OCI-LY7 (cell line): ENCODE measurements around the gene RNF130. TPM values are rescaled to one million over a fixed set of nuclear protein-coding genes. Genes with fewer than 3 reads are reported as not detected.

Source experiments
- BruUV-seq: library from RNA; stranded (reverse); fragments of 400-500 nt; replicated peaks from 2 replicates; lab custom pipeline; 2021; lab: Mats Ljungman, UMichigan
- CTCF ChIA-PET: fragments of 300-600 bp; sonication (Branson Sonifier 250); formaldehyde crosslinking; loops from one replicate; lab custom pipeline; 2022; ENCODE audit warnings: antibody characterized with exemption; ENCODE audit not compliant: unreplicated experiment; lab: Charles Lee
- POLR2A ChIA-PET: fragments of 300-600 bp; sonication (Branson Sonifier 250); formaldehyde crosslinking; loops from one replicate; lab custom pipeline; 2022; ENCODE audit warnings: antibody characterized with exemption; lab: Charles Lee
- DNase-seq: peaks from one replicate; pipeline ENCODE4 v3.0.0-alpha.2; 2015; ENCODE audit warnings: low spot score
- H2AFZ ChIP-seq: fragments of 200-600 bp; sonication (generic), shearing (Covaris generic); 2 replicates; pipeline ENCODE4 v1.6.1; 2014; ENCODE audit warnings: mild to moderate bottlenecking, antibody characterized with exemption, low read length, moderate library complexity
- H3K27ac ChIP-seq: fragments of 200-600 bp; sonication (generic); 2 replicates; pipeline ENCODE4 v1.5.1; 2014; ENCODE audit warnings: mixed run types, low read depth, mild to moderate bottlenecking, moderate library complexity, low read length, inconsistent platforms; ENCODE audit not compliant: poor library complexity, severe bottlenecking
- H3K36me3 ChIP-seq: fragments of 200-600 bp; sonication (generic); 2 replicates; pipeline ENCODE4 v1.6.1; 2014; ENCODE audit warnings: mild to moderate bottlenecking, antibody characterized with exemption, low read length, moderate library complexity, mixed read lengths; ENCODE audit not compliant: insufficient read depth
- H3K4me1 ChIP-seq: fragments of 200-600 bp; sonication (generic); 2 replicates; pipeline ENCODE4 v1.5.1; 2014; ENCODE audit warnings: mild to moderate bottlenecking, low read length; ENCODE audit not compliant: insufficient read depth, poor library complexity, severe bottlenecking
- H3K4me2 ChIP-seq: fragments of 200-600 bp; sonication (generic); 2 replicates; pipeline ENCODE4 v1.6.1; 2014; ENCODE audit warnings: mild to moderate bottlenecking, low read length
- H3K4me3 ChIP-seq: fragments of 200-600 bp; sonication (generic); 2 replicates; pipeline ENCODE4 v1.5.1; 2014; ENCODE audit warnings: mild to moderate bottlenecking, low read depth, low read length; ENCODE audit not compliant: poor library complexity, severe bottlenecking
- H3K79me2 ChIP-seq: fragments of 200-600 bp; sonication (generic); 2 replicates; pipeline ENCODE4 v1.6.1; 2016; ENCODE audit warnings: low read depth, mild to moderate bottlenecking, low read length, moderate library complexity, mixed read lengths; ENCODE audit not compliant: insufficient read depth
- H3K9me2 ChIP-seq: fragments of 200-600 bp; sonication (generic); 2 replicates; pipeline ENCODE4 v1.6.1; 2016; ENCODE audit warnings: mild to moderate bottlenecking, low read length, mixed read lengths; ENCODE audit not compliant: insufficient read depth
- H3K9me3 ChIP-seq: fragments of 200-600 bp; sonication (generic); 2 replicates; pipeline ENCODE4 v1.6.1; 2014; ENCODE audit warnings: mild to moderate bottlenecking, mixed run types, low read length, mixed read lengths
- H4K20me1 ChIP-seq: fragments of 200-600 bp; sonication (generic); 2 replicates; pipeline ENCODE4 v1.6.1; 2014; ENCODE audit warnings: mild to moderate bottlenecking, antibody characterized with exemption, low read length, moderate library complexity, mixed read lengths; ENCODE audit not compliant: insufficient read depth
- EZH2phosphoT487 ChIP-seq: fragments of 200-600 bp; sonication (generic); IDR thresholded peaks from 2 replicates; pipeline ENCODE4 v1.6.1; 2018; ENCODE audit warnings: low read depth, borderline replicate concordance, mild to moderate bottlenecking, mixed run types, antibody characterized with exemption, low read length, moderate library complexity, mixed read lengths
- intact Hi-C: fragments of 100-400 bp; cut with micrococcal nuclease; formaldehyde crosslinking; loops from one replicate; pipeline ENCODE4 v1.10.0; 2022; ENCODE audit not compliant: unreplicated experiment
- total RNA-seq, 2 experiments: library from RNA; depleted of rRNA in 1 of 2; stranded (reverse); fragments of >200 nt in 1 of 2; shearing (Covaris generic) in 1 of 2; gene quantifications; 2 replicates each; pipeline ENCODE4 v1.2.3, GENCODE V29; 2014 to 2022
- TF ChIP-seq, protein P1 (sequence below): fragments of 200-600 bp; sonication (generic); conservative IDR thresholded peaks from 2 replicates; pipeline ENCODE4 v1.5.1; 2014; ENCODE audit warnings: mild to moderate bottlenecking, antibody characterized with exemption, low read length, moderate library complexity, mixed read lengths

Gene RNF130
- total RNA-seq, 2 experiments from 2014 or later = 0.16 TPM; not detected in 1

DNA sequence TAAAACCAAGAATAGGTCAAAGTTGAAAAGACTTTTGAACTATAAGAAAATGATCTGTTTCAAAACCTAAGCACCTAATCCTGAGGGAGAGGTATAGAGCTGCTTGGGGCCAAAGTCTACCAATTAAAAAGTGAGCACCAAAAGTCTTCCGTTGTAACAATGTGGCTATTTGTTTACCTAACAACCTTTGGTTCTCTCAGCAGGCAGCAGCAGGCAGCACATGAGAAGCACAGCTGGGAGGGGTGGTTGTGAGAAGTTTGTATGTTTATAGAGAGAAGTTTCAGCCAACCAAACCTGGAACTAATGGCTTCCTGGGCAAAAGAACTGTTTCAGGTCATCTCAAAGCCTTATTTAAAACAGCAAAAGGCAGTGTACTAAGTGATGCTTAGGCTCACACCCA, 104.1 kb downstream of the RNF130 start:
- POLR2A ChIA-PET = no interaction called here
- Histone ChIP-seq H2AFZ (no peak overlapping the region), H3K9me3 (no peaks in the 10 kb centered on the region), H3K4me3 (no peak overlapping the region), H3K36me3 (no peaks in the 10 kb centered on the region), H3K9me2 (no peaks in the 10 kb centered on the region), H3K79me2 (no peaks in the 10 kb centered on the region), H3K4me2 (no peak overlapping the region), H4K20me1 (no peaks in the 10 kb centered on the region), H3K4me1 (peaks cover 31% of the 10 kb centered on the region), H3K27ac (no peak overlapping the region)
- no TSS peak for BruUV-seq
- TF ChIP-seq, protein P1, sequence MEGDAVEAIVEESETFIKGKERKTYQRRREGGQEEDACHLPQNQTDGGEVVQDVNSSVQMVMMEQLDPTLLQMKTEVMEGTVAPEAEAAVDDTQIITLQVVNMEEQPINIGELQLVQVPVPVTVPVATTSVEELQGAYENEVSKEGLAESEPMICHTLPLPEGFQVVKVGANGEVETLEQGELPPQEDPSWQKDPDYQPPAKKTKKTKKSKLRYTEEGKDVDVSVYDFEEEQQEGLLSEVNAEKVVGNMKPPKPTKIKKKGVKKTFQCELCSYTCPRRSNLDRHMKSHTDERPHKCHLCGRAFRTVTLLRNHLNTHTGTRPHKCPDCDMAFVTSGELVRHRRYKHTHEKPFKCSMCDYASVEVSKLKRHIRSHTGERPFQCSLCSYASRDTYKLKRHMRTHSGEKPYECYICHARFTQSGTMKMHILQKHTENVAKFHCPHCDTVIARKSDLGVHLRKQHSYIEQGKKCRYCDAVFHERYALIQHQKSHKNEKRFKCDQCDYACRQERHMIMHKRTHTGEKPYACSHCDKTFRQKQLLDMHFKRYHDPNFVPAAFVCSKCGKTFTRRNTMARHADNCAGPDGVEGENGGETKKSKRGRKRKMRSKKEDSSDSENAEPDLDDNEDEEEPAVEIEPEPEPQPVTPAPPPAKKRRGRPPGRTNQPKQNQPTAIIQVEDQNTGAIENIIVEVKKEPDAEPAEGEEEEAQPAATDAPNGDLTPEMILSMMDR = no peak
- no peak for TF ChIP-seq EZH2phosphoT487
- intact Hi-C loops = no loop called here
- CTCF ChIA-PET = no interaction called here
- no peak for DNase-seq

DNA sequence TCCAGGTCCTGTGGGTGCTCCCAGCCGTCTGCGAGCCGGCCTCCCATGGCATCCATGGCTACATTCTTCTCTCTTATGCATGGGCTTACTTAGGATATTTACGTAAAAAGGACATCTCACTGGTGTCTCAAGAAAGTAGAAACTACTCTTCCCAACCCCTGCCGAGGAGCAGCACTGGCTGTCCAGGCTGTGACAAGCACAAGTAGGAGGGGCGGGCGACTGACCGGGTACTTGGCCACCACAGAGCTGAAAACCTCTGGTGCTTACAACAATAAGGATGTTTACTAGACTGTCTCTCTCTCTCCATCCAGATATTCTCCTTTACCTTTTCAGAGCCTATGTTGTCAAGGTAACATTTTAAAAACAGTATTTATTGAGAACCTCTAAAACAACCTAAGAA, 107.5 kb downstream of the RNF130 start:
- no peaks in the 10 kb centered on the region for H4K20me1 ChIP-seq
- DNase-seq = no peak
- H3K9me3 ChIP-seq = no peaks in the 10 kb centered on the region
- TF ChIP-seq, protein P1 = no peak
- TF ChIP-seq EZH2phosphoT487 = no peak
- ChIA-PET POLR2A (interaction anchor here (0.5 kb wide), 1 partner anchor 19 kb away, joined by 5 read pairs; no protein-coding TSS in a partner anchor), CTCF (no interaction called here)
- no peaks in the 10 kb centered on the region for H3K79me2 ChIP-seq
- no peaks in the 10 kb centered on the region for H3K36me3 ChIP-seq
- H2AFZ ChIP-seq = peak overlapping the region; percentile 16; the same call in 1 of the 2 replicates
- BruUV-seq = no TSS peak
- intact Hi-C loops = no loop called here
- no peak overlapping the region for H3K27ac ChIP-seq
- H3K4me3 ChIP-seq = no peak overlapping the region
- peak overlapping the region; percentile 16; the same call in 1 of the 2 replicates for H3K4me2 ChIP-seq
- H3K4me1 ChIP-seq = peaks cover 10% of the 10 kb centered on the region
- no peaks in the 10 kb centered on the region for H3K9me2 ChIP-seq

DNA sequence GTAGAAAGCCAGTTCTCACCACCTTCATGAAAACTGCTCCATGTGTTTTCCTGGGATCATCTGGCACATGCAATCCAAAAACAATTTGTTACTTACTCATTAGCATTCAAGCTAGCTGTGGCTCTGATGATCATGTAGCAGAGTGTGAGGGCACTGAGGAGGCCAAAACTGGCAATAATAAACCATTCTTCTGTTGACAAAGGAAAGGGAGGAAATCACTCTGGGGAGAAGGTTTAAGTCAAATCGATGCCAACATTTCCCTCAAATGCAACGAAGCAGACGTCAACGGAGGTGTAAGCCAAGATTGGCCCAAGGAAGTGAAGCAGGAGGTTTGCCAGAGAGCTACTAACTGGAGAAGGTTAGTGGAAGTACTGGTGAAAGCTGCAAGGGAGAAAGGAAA, 108.2 kb downstream of the RNF130 start:
- no peaks in the 10 kb centered on the region for H4K20me1 ChIP-seq

More for the DNA sequence above, 108.2 kb downstream of the RNF130 start:
- ChIA-PET POLR2A (no interaction called here), CTCF (no interaction called here)
- BruUV-seq = no TSS peak
- intact Hi-C loops = no loop called here
- no peak overlapping the region for H3K4me2 ChIP-seq
- H3K9me3 ChIP-seq = no peaks in the 10 kb centered on the region
- no peaks in the 10 kb centered on the region for H3K79me2 ChIP-seq
- H3K4me1 ChIP-seq = peaks cover 10% of the 10 kb centered on the region
- no peaks in the 10 kb centered on the region for H3K9me2 ChIP-seq
- H2AFZ ChIP-seq = no peak overlapping the region
- TF ChIP-seq, protein P1 = no peak
- TF ChIP-seq EZH2phosphoT487 = no peak
- no peak overlapping the region for H3K27ac ChIP-seq
- DNase-seq = no peak
- H3K36me3 ChIP-seq = no peaks in the 10 kb centered on the region
- no peak overlapping the region for H3K4me3 ChIP-seq
